ENCODE results near the gene TMX1. TPM values are rescaled to one million over a fixed set of nuclear protein-coding genes. Genes with fewer than 3 reads are reported as not detected.
A peak's percentile ranks its signal among the peaks of the same experiment; 100 is the strongest.

TMX1 gene
- 24.6 and 25.3 TPM in 2 replicates for total RNA-seq

- Mint-ChIP-seq H3K4me1 (peaks cover 12% of the 10 kb centered on the region), H3K4me3 (no peak within 1 kb of the TSS), H3K9me3 (no peaks in the 10 kb centered on the region), H3K27me3 (no peaks in the 10 kb centered on the region), H3K27ac (no peak within 1 kb of the TSS), H3K36me3 (ENCODE audit: low read depth) (peaks cover 9% of the 10 kb centered on the region)
- ChIA-PET CTCF (interaction anchor here (0.9 kb wide), 1 partner anchor 49 kb away, joined by 3 read pairs; no protein-coding TSS in a partner anchor), POLR2A (interaction anchor here (0.6 to 1.9 kb wide), 7 partner anchors 26 to 1620 kb away, joined by 3 to 13 read pairs (median 4); partner anchors contain the start of genes MGAT2, RPL36AL and TRIM9)
- no peak for TF ChIP-seq CTCF (IDR thresholded peaks at IDR 0.05)
- ATAC-seq (ENCODE audit: low read depth), result peak; percentile 92
- intact Hi-C loops (cut with micrococcal nuclease), result loop anchor here (1.0 to 10.0 kb wide), 10 partner anchors 8 to 1655 kb away; partner anchors contain the start of genes DMAC2L, FRMD6, GNPNAT1 and GPR137C
- peak; percentile 83 for DNase-seq
These were observed at the start of gene TMX1 for GRCh38 chr14:51239813-51240803. Gene TMX1 (plus strand): TSS chr14:51240247. CDS start chr14:51240293, 46 bp downstream.

GRCh38 chr14:51201890-51202289 is 38.2 kb upstream of the TMX1 start:
- no peak for DNase-seq
- TF ChIP-seq CTCF (IDR thresholded peaks at IDR 0.05), result no peak
- CTCF ChIA-PET, result interaction anchor here (2.2 to 2.4 kb wide), 3 partner anchors 42 to 107 kb away, joined by 9 to 25 read pairs (median 11); partner anchors contain the start of gene TRIM9
- intact Hi-C loops (cut with micrococcal nuclease), result loop anchor here (5.0 to 10.0 kb wide), 3 partner anchors 260 to 407 kb away; partner anchors contain the start of genes NIN and PYGL
- Mint-ChIP-seq H3K4me1 (peaks cover 38% of the 10 kb centered on the region), H3K4me3 (peak overlapping the region; percentile 54), H3K36me3 (ENCODE audit: low read depth) (no peaks in the 10 kb centered on the region), H3K9me3 (peaks cover 2% of the 10 kb centered on the region), H3K27ac (peak overlapping the region; percentile 15), H3K27me3 (no peaks in the 10 kb centered on the region)
- POLR2A ChIA-PET, result interaction anchor here (0.6 to 2.7 kb wide), 5 partner anchors 15 to 669 kb away, joined by 3 to 9 read pairs (median 5); no protein-coding TSS in a partner anchor
- ATAC-seq (ENCODE audit: low read depth), result peak; percentile 29

DNA sequence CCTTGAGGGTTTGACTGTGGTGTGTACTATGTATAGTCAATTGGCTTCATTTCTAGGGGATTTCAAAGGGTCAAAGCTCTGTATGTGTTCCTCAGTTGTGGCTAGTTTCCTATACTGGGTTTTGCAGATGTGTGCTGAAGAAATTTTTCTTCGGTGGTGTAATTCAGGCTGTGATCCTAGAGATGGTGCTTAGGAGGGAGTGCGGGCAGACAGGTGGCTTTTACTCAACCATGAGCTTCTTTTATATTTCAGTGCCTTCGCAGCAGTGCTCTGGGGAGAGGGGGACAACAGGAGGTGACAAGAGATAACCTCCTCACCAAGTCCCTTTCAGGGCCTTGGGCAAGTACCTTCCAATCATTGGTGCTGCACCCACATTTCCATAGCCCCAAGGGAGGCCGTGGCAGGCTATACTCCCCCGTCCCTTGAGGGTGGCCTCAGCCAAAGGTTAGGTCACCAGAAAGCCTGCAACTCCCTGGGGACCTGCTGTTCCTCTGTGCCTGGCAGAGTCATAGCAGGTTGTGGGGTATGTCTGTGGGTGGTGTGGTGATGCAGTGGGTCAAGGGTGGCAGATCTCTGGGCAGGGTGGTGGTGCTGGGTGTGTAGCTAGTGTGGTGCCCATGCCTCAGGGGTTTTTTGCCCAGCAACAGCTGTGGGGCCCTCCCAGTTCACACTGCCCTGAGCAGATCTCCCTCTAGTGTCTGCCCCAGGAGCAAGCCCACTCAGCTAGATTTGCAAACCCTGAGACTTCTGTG is 37.0 kb upstream of the TMX1 start:
- POLR2A ChIA-PET, result interaction anchor here (0.5 to 2.7 kb wide), 15 partner anchors 16 to 1435 kb away, joined by 3 to 13 read pairs (median 4); partner anchors contain the start of genes DMAC2L, TMX1 and TRIM9
- Mint-ChIP-seq H3K4me1 (peaks cover 38% of the 10 kb centered on the region), H3K27me3 (peaks cover 2% of the 10 kb centered on the region), H3K36me3 (ENCODE audit: low read depth) (no peaks in the 10 kb centered on the region), H3K9me3 (peaks cover 2% of the 10 kb centered on the region), H3K4me3 (peak overlapping the region; percentile 54), H3K27ac (peak overlapping the region; percentile 42)
- ATAC-seq (ENCODE audit: low read depth), result peak; percentile 85
- no peak for TF ChIP-seq CTCF (IDR thresholded peaks at IDR 0.05)
- CTCF ChIA-PET, result interaction anchor here (0.6 to 2.4 kb wide), 6 partner anchors 15 to 126 kb away, joined by 3 to 25 read pairs (median 10); partner anchors contain the start of gene TRIM9
- DNase-seq, result peak; percentile 69
- intact Hi-C loops (cut with micrococcal nuclease), result loop anchor here (1.0 to 10.0 kb wide), 10 partner anchors 18 to 644 kb away; partner anchors contain the start of genes FRMD6, NIN, PYGL and TMX1

- POLR2A ChIA-PET, result interaction anchor here (1.0 to 2.7 kb wide), 7 partner anchors 15 to 891 kb away, joined by 3 to 13 read pairs (median 8); partner anchors contain the start of genes DMAC2L, TMX1 and TRIM9
- CTCF ChIA-PET, result interaction anchor here (1.4 to 2.4 kb wide), 4 partner anchors 14 to 109 kb away, joined by 9 to 25 read pairs (median 14); partner anchors contain the start of gene TRIM9
- TF ChIP-seq CTCF (IDR thresholded peaks at IDR 0.05), result no peak
- Mint-ChIP-seq H3K27me3 (peaks cover 4% of the 10 kb centered on the region), H3K4me3 (peak overlapping the region; percentile 44), H3K9me3 (peaks cover 2% of the 10 kb centered on the region), H3K4me1 (peaks cover 38% of the 10 kb centered on the region), H3K36me3 (ENCODE audit: low read depth) (no peaks in the 10 kb centered on the region), H3K27ac (peak overlapping the region; percentile 42)
- no peak for ATAC-seq (ENCODE audit: low read depth)
- intact Hi-C loops (cut with micrococcal nuclease), result loop anchor here (1.0 to 10.0 kb wide), 10 partner anchors 19 to 643 kb away; partner anchors contain the start of genes FRMD6, NIN, PYGL and TMX1
- DNase-seq, result no peak
These were observed 36.2 kb upstream of the TMX1 start for GRCh38 chr14:51203881-51204280.

Data from activated B cell treated with CpG ODN at 0.5 μM for 24 hours (primary cell).